Epithelial cell of prostate (primary cell): ENCODE data around the gene NBDY.
"Not testable (repeated sequence)": the region's sequence is repeated elsewhere in the genome, so short reads cannot be mapped to it uniquely, and the experiment has no call there.

Experiments
- DNase-seq: peaks from one replicate; pipeline ENCODE4 v3.0.0-alpha.2; 2011; ENCODE audit warnings: low read depth, low spot score
- H3K27ac ChIP-seq: fragments of 450-650 bp; 2 replicates; pipeline ENCODE4 v1.5.1; 2017; ENCODE audit warnings: mild to moderate bottlenecking

The NBDY gene

GRCh38 chrX:56798866-56799758 lies 70.1 kb downstream of the NBDY start:
- H3K27ac ChIP-seq: no peak overlapping the region
- no peak for DNase-seq

GRCh38 chrX:56800307-56800706 lies 71.3 kb downstream of the NBDY start:
- no peak overlapping the region for H3K27ac ChIP-seq

GRCh38 chrX:56800801-56801200 lies 71.8 kb downstream of the NBDY start:
- no peak overlapping the region for H3K27ac ChIP-seq
- DNase-seq: no peak

More at GRCh38 chrX:56800307-56800706, 71.3 kb downstream of the NBDY start:
- DNase-seq: no peak

DNA sequence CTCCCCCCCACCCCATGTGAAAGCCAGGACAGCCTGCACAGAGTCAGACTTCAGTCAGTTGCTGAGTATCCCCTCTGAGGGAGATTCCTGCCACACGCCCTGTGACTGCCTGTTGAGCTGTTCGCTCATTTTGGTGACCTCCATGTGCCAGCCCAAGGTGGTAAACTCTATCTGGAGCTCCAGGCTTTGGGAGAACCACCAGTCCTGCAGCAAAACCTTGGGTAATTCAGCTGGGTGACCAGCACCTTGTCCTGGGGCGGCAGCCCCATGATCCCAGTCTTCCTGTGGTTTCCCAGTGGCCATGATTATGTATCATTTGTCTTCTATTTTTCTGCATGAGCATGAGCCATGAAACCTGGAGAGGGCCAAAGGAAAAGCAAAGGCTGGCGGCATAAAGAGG lies 73.4 kb downstream of the NBDY start:
- H3K27ac ChIP-seq: no peak overlapping the region
- no peak for DNase-seq

DNA sequence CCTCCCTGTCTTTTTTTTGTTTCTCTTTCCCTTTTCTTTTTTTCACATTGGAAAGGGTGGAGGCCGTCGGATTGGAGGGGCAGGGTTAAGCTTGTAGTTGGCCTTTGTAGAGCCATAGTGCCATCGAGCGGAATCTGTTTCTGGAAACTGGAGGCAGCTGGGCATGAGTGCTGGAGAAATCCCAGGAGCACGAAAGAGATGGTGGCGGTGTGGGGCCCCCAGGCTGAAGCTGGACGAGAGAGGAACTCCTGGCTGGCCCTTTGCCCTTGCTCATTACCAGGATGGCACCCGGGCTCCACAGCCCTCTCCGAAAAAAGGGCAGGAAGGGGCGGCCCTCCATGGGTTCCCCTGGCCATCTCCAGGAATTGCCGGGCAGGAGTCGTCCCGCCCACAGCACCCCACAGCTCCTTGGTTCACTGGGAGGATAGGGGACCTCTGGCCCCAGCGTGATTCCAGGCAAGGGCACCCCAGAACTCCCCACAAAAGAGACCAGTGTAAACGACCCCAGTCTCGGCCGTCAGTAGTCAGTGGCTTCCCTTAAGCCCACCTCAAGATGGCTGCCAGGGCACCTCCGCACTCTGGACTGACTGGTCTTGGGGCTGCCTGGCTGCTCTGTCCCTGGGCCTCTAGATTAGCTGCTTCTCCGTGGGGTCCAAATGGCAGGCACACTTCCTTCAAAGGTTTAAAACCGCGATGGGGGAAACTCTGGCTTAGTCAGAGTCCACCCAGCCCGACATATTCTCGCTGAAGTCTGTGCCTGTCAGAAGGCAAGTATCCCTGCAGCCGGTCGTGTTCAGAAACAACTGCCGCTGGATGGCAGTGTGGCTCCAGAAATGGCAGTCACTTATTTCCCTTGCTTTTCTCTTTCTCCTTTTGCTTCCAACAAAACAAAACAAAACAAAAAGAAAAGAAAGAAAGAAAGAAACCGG lies 74.1 kb downstream of the NBDY start:
- no peak overlapping the region for H3K27ac ChIP-seq
- no peak for DNase-seq

DNA sequence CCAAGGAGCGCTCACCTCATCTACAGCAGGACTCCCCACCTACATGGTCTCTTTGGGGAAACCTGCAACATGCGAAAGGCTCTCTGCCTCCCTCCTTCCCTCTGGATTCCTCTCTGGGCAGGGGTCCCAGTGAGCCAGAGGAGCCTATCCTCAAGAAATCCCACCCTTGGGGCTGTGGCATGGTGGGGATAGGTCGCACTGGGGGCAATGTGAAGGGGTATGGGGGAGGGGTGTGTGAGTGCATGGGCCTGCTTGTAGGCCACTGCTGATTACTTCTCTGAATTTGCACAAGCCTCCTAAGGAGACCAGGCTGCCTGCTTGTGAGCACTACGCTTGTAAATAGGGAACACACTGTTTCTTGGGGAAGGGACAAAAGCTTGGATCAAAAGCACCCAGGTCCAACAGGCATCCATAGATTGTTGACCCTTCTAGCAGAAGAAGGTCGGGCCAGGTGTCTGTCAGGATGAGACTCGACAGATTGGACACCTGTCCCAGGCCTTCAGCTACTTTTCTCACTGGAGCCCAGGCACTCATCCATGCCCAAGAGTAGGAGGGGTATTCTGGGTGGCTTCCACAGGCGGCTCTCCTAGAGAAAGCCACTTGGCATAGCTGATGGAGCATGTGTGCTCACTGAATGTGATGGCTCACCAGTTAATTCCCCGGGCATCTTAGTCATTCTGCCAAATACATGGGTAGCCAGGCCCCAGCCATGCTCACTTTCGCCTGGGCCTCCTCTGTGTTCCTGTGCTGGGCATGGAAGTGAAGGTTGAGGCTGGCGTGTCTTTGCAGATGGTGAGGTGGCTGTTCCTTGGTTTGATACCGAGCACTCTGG lies 75.0 kb downstream of the NBDY start:
- no peak overlapping the region for H3K27ac ChIP-seq
- no peak for DNase-seq

- no peak for DNase-seq
- H3K27ac ChIP-seq: no peak overlapping the region
These were observed 75.8 kb downstream of the NBDY start for GRCh38 chrX:56804867-56805266.

- H3K27ac ChIP-seq: no peak overlapping the region
- no peak for DNase-seq
These were observed 76.4 kb downstream of the NBDY start for GRCh38 chrX:56805399-56805798.

GRCh38 chrX:56806176-56806575 lies 77.1 kb downstream of the NBDY start:
- not testable (repeated sequence) for H3K27ac ChIP-seq, DNase-seq

DNA sequence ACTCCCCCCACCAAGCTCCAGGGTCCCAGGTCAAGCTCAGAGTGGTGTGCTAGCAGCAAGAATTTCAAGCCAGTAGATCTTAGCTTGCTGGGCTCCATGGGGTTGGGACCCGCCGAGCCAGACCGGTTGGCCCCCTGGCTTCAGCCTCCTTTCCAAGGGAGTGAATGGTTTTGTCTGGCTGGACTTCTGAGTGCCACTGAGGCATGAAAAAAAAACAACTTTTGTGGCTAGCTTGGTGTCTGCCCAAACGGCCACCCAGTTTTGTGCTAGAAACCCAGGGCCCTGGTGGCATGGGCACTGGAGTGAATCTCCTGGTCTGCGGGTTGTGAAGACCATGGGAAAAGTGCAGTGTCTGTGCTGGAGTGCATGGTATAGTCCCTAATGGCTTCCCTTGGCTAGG lies 82.6 kb downstream of the NBDY start:
- H3K27ac ChIP-seq: no peak overlapping the region
- DNase-seq: no peak

DNA sequence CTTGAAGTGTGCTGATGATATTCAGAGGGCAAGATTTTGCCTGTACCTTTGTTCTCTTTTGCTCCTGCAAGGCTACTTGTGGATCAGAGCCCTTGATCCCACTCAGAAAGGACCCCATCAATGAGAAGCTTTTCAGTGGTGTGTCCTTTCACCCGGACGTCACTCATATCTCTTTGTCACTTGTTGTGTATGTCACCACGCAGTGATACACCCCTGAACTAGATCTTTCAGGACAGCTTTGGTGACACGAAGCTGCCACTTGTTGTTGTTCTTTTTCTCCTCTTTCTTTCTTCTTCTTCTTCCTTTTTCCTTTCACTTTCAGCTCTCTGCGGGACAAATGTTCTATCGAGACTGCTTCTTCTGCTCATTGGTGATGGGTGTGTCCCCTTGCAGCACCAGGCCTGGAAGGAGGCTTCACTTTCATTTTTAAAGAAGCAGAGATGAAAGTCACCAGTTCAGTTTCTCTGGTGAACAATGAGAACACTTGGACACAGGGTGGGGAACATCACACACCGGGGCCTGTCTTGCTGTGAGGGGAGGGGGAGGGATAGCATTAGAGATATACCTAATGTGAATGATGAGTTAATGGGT lies 83.6 kb downstream of the NBDY start:
- H3K27ac ChIP-seq: peak overlapping the region; percentile 52
- no peak for DNase-seq

DNA sequence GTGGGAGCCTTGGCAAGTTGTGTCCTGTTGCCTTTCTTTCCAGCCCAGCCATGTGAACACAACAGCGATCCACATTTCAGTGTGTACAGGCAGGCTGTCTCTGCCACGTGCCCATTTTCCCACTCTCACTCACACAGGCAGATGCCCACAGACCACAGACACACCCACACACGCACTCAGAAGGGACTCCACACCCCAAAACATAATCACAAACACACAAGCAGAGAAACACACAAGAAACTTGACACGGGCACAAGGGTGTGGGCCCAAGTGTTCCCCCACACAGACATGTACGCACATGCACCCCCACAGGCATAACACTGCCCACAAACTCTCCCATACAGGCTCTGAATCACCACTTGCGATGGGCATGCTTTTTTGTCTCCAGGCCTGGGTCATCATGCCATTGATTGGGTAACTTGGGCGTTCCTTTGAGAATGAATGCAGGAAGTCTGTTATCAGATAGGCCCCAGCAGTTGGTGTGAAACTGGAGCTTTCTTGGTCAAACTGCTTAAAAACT lies 84.3 kb downstream of the NBDY start:
- peak; percentile 90 for DNase-seq
- H3K27ac ChIP-seq: peak overlapping the region; percentile 52

DNA sequence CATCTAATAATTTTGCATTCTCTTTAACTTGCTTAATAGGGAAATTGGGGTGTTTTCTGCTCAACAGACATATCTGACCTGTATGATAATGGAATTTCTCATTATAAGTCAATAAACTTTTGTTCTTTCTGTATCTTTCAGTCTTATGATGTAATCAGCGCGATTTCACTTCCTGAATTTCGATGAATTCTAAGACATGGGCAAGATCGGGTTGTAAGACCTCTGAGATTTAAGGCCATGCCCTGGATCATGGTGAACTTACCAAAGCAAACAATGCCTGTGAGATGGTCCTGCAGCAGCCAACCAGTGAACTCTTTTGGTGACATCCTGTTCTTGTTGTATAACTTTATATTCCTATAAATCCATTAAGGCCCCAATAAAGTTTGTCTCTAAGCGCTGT lies 88.1 kb downstream of the NBDY start:
- DNase-seq: no peak
- no peak overlapping the region for H3K27ac ChIP-seq

GRCh38 chrX:56826020-56826419 lies 97.0 kb downstream of the NBDY start:
- H3K27ac ChIP-seq: no peak overlapping the region
- DNase-seq: no peak

GRCh38 chrX:56833626-56834025 lies 104.6 kb downstream of the NBDY start:
- no peak for DNase-seq
- H3K27ac ChIP-seq: no peak overlapping the region

DNA sequence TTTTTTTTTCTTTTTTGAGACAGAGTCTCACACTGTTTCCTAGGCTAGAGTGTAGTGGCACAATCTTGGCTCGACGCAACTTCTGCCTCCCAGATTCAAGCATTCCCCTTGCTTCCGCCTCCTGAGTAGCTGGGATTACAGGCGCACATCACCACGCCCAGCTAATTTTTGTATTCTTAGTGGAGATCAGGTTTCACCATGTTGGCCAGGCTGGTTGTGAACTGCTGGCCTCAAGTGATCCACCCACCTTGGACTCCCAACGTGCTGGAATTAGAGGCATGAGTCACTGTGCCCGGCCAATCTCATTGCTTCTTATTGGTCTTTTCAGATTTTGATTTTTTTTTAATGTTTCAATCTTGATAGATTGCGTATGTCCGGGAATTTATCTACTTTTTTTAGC lies 124.4 kb downstream of the NBDY start:
- DNase-seq: no peak
- H3K27ac ChIP-seq: no peak overlapping the region

GRCh38 chrX:56857042-56857441 lies 128.0 kb downstream of the NBDY start:
- no peak for DNase-seq

DNA sequence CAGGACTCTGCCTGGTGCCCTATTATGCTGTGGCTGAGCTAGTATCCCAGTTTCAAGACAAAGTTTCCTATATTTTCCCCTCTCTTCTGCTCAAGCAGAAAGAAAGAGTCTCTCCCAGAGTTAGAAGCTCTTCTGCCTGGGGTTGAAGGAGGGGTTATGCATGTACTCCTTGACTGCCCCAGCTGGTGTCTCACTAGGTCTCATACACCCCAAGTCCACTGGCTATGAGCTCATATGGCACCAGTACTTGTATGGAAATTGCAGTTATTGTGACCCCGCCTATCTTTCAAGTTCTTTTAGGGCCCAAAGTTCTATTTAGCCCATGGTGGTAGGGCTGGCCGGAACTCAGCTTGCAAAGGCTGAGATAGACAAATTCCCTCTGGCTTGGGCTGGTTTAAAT lies 131.8 kb downstream of the NBDY start:
- DNase-seq: no peak
- H3K27ac ChIP-seq: no peak overlapping the region

More at GRCh38 chrX:56857042-56857441, 128.0 kb downstream of the NBDY start:
- no peak overlapping the region for H3K27ac ChIP-seq
